SU-DHL-6 (cell line): ENCODE data around the gene DIPK1B.

Source experiments
- CTCF ChIP-seq: fragments of 200-600 bp; sonication (generic); IDR thresholded peaks from one replicate; pipeline ENCODE4 v1.5.1; 2017; ENCODE audit warnings: antibody characterized with exemption, mild to moderate bottlenecking, low read length, moderate library complexity; ENCODE audit not compliant: insufficient read depth, poor library complexity, severe bottlenecking
- EZH2phosphoT487 ChIP-seq: fragments of 200-600 bp; sonication (generic), shearing (Covaris generic); conservative IDR thresholded peaks from 2 replicates; pipeline ENCODE4 v1.6.1; 2018; ENCODE audit warnings: mild to moderate bottlenecking, antibody characterized with exemption, low read length, moderate library complexity, mixed read lengths

DNA sequence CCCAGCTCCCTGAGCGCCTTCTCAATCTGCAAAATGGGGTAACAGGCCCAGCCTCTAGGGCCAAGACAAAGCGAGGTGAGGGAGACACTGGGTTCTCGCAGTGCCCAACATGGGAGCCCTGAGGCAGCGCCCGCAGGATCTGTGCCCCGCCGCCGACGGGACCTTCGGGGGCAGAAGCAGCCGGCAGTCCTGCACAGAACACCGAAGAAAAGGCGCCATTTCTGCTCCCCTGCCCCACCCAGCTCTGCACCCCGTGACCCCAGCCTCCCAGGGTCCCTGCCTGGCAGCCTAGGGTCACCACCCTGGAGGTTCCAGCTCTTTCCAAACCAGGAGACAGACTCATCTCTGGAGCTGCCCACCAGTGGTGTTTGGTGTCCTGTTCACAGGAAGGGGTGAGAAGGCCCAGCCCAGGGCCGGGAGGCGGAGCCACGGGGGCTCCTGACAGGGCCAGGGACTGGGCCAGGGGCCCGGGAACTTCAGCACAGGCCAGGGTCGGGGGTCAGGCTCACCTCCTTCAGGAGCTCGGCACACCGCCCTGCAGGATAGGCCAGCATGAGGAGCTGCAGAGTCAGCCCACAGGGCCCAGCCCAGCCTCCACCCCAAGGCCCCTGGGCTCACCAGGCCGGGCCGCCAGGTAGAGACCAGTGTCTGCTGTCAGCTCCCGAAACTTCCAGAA is 42.4 kb downstream of the DIPK1B start:
- TF ChIP-seq CTCF: no peak
- TF ChIP-seq EZH2phosphoT487: no peak
